ENCODE data around the gene UBL7.

UBL7 gene

DNA sequence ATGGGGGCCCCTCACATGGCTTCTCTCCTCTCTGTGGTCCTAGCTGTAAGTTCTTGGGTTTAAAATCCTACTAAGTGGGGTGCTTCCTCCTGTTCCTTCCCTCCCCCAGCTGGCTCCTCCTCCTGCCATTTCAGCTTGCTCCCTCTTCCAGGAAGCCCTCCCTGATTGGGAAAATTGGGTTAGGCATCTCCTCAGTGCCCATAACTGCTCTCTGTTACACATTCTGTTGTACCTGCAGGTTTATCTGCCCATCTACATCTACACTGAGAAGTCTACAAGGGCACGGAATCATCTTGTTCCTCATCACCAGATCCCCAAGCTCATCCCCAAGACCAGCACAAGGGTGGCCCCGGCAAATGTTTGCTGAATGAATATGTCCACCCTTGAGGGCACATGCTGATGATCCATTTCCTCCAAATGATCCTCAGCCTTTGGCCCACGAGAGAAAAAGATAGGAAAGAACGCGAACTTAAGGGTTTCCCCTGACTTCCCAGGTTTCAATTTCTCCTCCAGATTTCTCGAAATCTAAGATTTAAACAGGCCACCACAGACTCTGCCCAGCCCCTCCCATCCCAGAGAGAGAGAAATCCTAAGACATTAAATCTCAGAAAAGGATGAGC, 31.1 kb downstream of the UBL7 start:
- H3K27me3 ChIP-seq (ENCODE audit: insufficient read depth, poor library complexity, severe bottlenecking) = peaks cover 15% of the 10 kb centered on the region
- TF ChIP-seq CTCF (IDR thresholded peaks at IDR 0.05; ENCODE audit: insufficient read depth, low read length) (no peak), POLR2AphosphoS5 (IDR thresholded peaks at IDR 0.05; ENCODE audit: low read depth) (no peak), GABPA (IDR thresholded peaks at IDR 0.05; ENCODE audit: low read depth) (no peak), SPI1 (IDR thresholded peaks at IDR 0.05; ENCODE audit: borderline replicate concordance, low read depth) (no peak)
- TF ChIP-seq, protein P1, sequence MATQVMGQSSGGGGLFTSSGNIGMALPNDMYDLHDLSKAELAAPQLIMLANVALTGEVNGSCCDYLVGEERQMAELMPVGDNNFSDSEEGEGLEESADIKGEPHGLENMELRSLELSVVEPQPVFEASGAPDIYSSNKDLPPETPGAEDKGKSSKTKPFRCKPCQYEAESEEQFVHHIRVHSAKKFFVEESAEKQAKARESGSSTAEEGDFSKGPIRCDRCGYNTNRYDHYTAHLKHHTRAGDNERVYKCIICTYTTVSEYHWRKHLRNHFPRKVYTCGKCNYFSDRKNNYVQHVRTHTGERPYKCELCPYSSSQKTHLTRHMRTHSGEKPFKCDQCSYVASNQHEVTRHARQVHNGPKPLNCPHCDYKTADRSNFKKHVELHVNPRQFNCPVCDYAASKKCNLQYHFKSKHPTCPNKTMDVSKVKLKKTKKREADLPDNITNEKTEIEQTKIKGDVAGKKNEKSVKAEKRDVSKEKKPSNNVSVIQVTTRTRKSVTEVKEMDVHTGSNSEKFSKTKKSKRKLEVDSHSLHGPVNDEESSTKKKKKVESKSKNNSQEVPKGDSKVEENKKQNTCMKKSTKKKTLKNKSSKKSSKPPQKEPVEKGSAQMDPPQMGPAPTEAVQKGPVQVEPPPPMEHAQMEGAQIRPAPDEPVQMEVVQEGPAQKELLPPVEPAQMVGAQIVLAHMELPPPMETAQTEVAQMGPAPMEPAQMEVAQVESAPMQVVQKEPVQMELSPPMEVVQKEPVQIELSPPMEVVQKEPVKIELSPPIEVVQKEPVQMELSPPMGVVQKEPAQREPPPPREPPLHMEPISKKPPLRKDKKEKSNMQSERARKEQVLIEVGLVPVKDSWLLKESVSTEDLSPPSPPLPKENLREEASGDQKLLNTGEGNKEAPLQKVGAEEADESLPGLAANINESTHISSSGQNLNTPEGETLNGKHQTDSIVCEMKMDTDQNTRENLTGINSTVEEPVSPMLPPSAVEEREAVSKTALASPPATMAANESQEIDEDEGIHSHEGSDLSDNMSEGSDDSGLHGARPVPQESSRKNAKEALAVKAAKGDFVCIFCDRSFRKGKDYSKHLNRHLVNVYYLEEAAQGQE (IDR thresholded peaks at IDR 0.05; ENCODE audit: insufficient replicate concordance, low read depth) = no peak
- no peak for DNase-seq (ENCODE audit: low read depth in 1 of 2, low spot score in 1 of 2)
- H3K4me3 ChIP-seq (replicated peaks; ENCODE audit: insufficient read depth, low read length) = no peak overlapping the region
- H3K27ac ChIP-seq (replicated peaks) = no peak overlapping the region

DNA sequence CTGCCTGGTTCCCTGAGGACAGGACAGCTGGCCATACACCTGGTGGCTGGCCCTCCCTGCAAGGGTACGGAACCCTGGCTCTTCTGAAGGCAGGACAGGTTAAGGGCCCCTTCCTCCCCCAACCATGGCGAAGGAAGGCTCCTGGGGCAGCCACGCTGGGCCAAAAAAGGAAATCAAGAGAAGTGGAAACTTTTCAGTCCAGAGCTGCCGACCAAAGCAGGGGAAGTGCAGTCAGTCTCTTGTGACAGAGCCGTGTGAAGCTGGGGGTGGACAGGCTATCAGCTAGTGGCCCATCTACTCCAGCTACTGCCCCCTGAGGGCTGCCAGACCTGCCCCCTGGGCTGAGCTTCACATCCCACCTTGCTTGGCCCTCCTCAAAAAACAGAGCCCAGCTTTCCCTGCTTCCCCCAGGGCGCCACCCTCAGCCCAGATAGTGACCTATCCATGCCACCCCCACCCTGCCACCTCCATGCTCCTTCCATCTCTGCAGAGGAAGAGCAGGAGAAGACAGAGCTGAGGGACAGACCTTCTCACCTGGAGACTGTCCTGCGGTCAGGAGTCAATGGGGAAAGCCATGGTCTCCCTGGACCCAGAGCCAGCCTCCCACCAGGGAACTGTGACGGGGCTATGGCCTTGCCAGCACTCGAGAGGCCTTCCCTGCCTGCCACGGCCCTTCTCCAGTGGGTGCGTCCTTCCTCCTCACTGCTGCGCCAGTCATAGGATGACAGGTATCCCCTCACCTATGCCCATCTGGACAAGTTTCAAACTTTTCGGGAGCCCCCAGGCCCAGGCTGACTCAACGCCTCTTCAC, 31.8 kb downstream of the UBL7 start:
- peaks cover 15% of the 10 kb centered on the region for H3K27me3 ChIP-seq (ENCODE audit: insufficient read depth, poor library complexity, severe bottlenecking)
- no peak overlapping the region for H3K4me3 ChIP-seq (replicated peaks; ENCODE audit: insufficient read depth, low read length)
- TF ChIP-seq CTCF (IDR thresholded peaks at IDR 0.05; ENCODE audit: insufficient read depth, low read length) (no peak), POLR2AphosphoS5 (IDR thresholded peaks at IDR 0.05; ENCODE audit: low read depth) (peak; percentile 18; the same call in 1 of the 2 replicates), SPI1 (IDR thresholded peaks at IDR 0.05; ENCODE audit: borderline replicate concordance, low read depth) (peak; percentile 80; the same call in 1 of the 2 replicates), GABPA (IDR thresholded peaks at IDR 0.05; ENCODE audit: low read depth) (no peak)
- H3K27ac ChIP-seq (replicated peaks) = peak overlapping the region; percentile 36
- DNase-seq (ENCODE audit: low read depth in 1 of 2, low spot score in 1 of 2) = peak in 1 of 2 experiments; percentile 57

- peak; percentile 37 to 44 for DNase-seq (ENCODE audit: low read depth in 1 of 2, low spot score in 1 of 2)
- no peak overlapping the region for H3K4me3 ChIP-seq (replicated peaks; ENCODE audit: insufficient read depth, low read length)
- TF ChIP-seq POLR2AphosphoS5 (IDR thresholded peaks at IDR 0.05; ENCODE audit: low read depth) = 0 out of 2 replicates have a peak, but pooled peaks have one; percentile 10
- TF ChIP-seq CTCF (IDR thresholded peaks at IDR 0.05; ENCODE audit: insufficient read depth, low read length) = no peak
- H3K27me3 ChIP-seq (ENCODE audit: insufficient read depth, poor library complexity, severe bottlenecking) = peaks cover 15% of the 10 kb centered on the region
- peak overlapping the region; percentile 36; the same call in 1 of the 2 replicates for H3K27ac ChIP-seq (replicated peaks)
Observed at GRCh38 chr15:74428442-74428787, 32.5 kb downstream of the UBL7 start.

DNA sequence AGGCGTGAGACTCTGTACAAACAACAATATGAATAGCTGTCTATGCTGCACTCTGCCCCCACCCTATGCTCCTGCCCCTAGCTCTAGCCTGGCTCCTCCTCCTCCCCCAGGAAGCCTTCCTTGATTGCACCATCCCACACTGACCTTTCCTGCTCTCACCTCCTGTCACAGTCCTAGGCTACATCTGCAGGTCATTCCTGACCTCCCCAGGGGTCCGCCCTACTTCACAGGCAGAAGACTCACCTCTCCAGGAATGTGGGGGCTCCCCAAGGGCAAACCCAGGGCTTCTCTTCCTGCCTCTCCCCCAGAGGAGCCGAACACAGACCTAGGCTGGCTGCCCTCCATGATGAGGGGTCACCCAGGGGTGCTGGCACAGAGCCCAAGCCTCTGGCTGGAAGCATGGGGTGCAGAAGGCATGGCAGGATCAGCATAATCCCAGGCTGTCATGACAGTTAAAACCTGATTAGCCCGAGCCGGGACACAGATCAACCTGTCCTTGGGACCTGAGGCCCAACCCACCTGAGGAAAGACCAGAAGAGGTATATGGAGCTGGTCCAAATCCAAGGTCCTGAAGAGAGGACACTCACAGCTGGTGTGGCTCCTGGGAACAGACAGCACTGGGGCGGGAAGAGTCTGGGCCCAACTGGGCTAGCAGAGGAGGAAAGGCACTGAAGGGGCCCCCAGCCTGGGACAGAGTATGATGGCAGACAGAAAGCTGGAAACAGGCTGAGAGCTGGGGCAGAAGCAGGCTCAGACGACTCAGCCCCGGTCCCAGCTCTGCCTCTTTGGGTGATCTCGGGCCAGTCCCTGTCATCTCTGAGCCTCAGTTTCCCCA, 33.1 kb downstream of the UBL7 start:
- H3K4me3 ChIP-seq (replicated peaks; ENCODE audit: insufficient read depth, low read length) = no peak overlapping the region

More for the DNA sequence above, 33.1 kb downstream of the UBL7 start:
- H3K27ac ChIP-seq (replicated peaks) = no peak overlapping the region
- DNase-seq (ENCODE audit: low read depth in 1 of 2, low spot score in 1 of 2) = no peak
- peaks cover 12% of the 10 kb centered on the region for H3K27me3 ChIP-seq (ENCODE audit: insufficient read depth, poor library complexity, severe bottlenecking)
- TF ChIP-seq SPI1 (IDR thresholded peaks at IDR 0.05; ENCODE audit: borderline replicate concordance, low read depth) = no peak
- TF ChIP-seq CTCF (IDR thresholded peaks at IDR 0.05; ENCODE audit: insufficient read depth, low read length) = no peak
- TF ChIP-seq, protein P1 (IDR thresholded peaks at IDR 0.05; ENCODE audit: insufficient replicate concordance, low read depth) = no peak
- no peak for TF ChIP-seq GABPA (IDR thresholded peaks at IDR 0.05; ENCODE audit: low read depth)
- no peak for TF ChIP-seq POLR2AphosphoS5 (IDR thresholded peaks at IDR 0.05; ENCODE audit: low read depth)
